GM20000 (cell line): ENCODE data around the gene THOC2.

Experiments
- DNase-seq: peaks from one replicate; pipeline ENCODE4 v3.0.0; 2012; ENCODE audit warnings: low spot score
- CTCF ChIP-seq: IDR thresholded peaks from 2 replicates; pipeline ENCODE4 v1.5.1; 2012; ENCODE audit warnings: mild to moderate bottlenecking, control low read depth; ENCODE audit errors: extremely low read depth, missing control alignments

Gene THOC2

DNA sequence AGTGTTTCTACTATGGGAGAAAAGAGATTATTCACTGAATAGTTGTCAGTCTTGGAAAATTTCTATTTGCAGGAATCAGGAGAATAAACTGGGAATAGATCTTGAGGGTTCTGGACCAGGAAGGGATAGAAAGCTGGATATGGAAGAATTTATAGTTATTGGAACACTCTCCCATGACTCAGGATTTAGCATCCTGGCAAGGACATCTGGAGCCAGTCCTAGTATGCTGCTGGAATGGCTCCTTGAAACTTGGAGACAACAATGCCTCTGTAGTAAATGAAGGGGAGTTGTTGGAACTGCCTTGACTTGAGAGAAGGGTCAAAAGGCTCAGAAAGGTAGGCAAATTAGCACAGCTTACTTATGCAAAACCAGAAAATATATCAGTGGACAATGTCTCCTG lies 23.5 kb upstream of the THOC2 start:
- no peak for DNase-seq
- no peak for TF ChIP-seq CTCF

- no peak for DNase-seq
- TF ChIP-seq CTCF: no peak
Observed at GRCh38 chrX:123755107-123755506, 22.3 kb upstream of the THOC2 start.

- TF ChIP-seq CTCF: no peak
- DNase-seq: no peak
Observed at GRCh38 chrX:123753656-123754350, 21.0 kb upstream of the THOC2 start.

DNA sequence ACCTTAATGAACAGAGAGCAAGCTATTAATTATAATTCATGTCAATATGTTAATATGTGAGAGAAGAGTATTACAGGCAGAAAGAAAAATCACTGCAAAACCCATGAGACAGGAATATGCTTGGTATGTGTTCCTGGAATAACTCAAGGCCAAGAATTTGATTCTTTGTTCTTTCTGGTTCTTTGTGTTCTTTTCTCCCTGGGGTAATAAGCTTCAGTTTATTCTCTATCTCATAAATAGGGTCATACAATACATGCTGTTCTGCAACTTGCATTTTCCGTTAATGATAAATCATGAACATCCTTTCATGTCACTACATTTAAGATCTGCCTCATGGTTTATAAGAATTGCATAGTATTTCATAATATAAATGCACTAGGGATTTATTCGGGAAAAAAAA lies 16.8 kb upstream of the THOC2 start:
- DNase-seq: no peak
- TF ChIP-seq CTCF: no peak

DNA sequence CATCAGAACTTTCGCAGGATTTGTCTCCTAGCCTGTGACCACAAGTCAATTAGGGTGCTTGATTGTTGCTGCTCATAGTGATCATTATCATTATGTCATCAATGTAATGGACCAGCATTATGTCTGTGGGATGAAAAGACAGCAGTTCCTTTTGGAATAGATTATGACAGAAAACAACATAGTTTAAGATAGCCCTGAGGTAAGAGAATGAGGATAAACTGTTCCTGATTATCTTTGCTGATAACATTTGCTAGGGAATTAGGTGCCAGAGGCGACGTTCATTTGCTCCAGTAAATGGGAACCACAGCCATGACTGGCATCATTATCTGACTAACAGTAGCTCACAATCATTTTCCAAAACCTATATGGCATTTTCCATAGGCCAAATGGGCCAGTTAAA lies 12.7 kb upstream of the THOC2 start:
- DNase-seq: no peak
- TF ChIP-seq CTCF: no peak

DNA sequence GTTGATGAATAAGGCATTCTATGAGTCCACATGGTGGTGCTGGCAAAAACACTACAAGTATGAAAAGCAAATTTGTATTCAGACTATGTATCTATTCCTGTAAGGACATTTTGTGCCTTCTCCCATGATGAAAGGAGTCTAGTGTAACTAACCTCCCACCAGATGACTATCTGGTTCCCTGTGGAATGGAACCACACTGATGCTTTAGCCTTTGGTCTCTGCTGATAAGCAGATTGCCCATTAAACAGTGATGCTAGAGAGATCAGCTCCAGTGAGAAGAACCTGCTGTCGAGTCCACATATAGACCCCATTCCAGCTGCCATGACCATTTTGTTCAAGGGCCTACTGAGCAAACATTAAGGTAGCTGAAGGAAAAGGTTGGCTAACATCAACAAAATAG lies 10.5 kb upstream of the THOC2 start:
- DNase-seq: no peak
- TF ChIP-seq CTCF: no peak

DNA sequence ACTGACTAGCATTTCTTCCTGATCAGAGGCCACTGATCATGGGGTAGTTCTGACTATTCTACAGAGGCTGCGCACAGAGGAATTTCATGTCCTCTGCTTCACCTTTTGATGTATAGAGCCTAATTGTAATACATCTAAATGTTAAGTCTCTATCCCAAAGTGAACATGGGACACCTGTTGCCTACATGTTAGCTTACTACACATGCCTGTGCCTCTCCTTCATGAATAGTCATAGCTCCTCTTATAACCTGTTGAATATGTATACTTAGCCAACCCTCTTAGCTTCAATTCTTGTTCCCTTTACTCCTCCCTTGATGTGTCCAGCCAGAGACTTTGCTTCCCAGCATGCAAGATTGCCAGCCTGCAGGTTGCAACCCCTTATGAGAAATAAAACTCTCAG lies 9.6 kb upstream of the THOC2 start:
- TF ChIP-seq CTCF: no peak
- no peak for DNase-seq
